Heart left ventricle (tissue), 16 donors: Measurements from ENCODE around the gene PHGDH. TPM values are rescaled to one million over a fixed set of nuclear protein-coding genes. Genes with fewer than 3 reads are reported as not detected.

Experiments used
- ATAC-seq, 4 donors: fragments of 200-7000 bp; cut with Tn5 transposase; one replicate each; pipeline ENCODE4 v1.9.1; 2020 to 2022; ENCODE audit warnings: moderate library complexity in 4 of 4, mild to moderate bottlenecking in 3 of 4, moderate number of reproducible peaks in 1 of 4
- DNase-seq, 5 donors: peaks; one replicate each; pipeline ENCODE4 v3.0.0-alpha.2; 2020
- H3K27ac ChIP-seq, 12 donors: fragments of 200-600 bp; sonication (generic) in 4 of 12; one replicate each; pipeline versions ENCODE4 v1.5.0 to v1.8.0; 2016 to 2022; ENCODE audit warnings: mild to moderate bottlenecking in 2 of 12
- H3K27me3 ChIP-seq, 9 donors: fragments of 200-600 bp; sonication (generic) in 2 of 9; one replicate each; pipeline versions ENCODE4 v1.5.1 to v1.8.0; 2016 to 2022; ENCODE audit warnings: mild to moderate bottlenecking in 3 of 9
- H3K36me3 ChIP-seq, 9 donors: fragments of 200-600 bp; sonication (generic) in 2 of 9; one replicate each; pipeline versions ENCODE4 v1.5.0 to v1.8.0; 2018 to 2022; ENCODE audit warnings: mild to moderate bottlenecking in 2 of 9
- H3K4me1 ChIP-seq, 12 donors: fragments of 200-600 bp; sonication (generic) in 4 of 12; one replicate each; pipeline versions ENCODE4 v1.5.0 to v1.8.0; 2016 to 2022; ENCODE audit warnings: mild to moderate bottlenecking in 3 of 12
- H3K4me3 ChIP-seq, 12 donors: fragments of 200-600 bp; sonication (generic) in 4 of 12; one replicate each; pipeline versions ENCODE4 v1.5.0 to v1.8.0; 2017 to 2022; ENCODE audit warnings: mild to moderate bottlenecking in 9 of 12, moderate library complexity in 4 of 12
- H3K9me3 ChIP-seq, 12 donors: fragments of 200-600 bp; sonication (generic) in 4 of 12; one replicate each; pipeline versions ENCODE4 v1.5.0 to v1.8.0; 2016 to 2022; ENCODE audit warnings: mild to moderate bottlenecking in 1 of 12
- CTCF ChIP-seq, 12 donors: fragments of 200-600 bp; sonication (generic) in 4 of 12; IDR thresholded peaks; one replicate each; pipeline versions ENCODE4 v1.5.0 to v1.8.0; 2018 to 2022; ENCODE audit warnings: antibody characterized with exemption in 12 of 12, mild to moderate bottlenecking in 5 of 12
- POLR2A ChIP-seq, 2 donors: fragments of 450-650 bp; IDR thresholded peaks; one replicate each; pipeline ENCODE4 v1.6.1; 2017; ENCODE audit warnings: antibody characterized with exemption in 2 of 2, mild to moderate bottlenecking in 2 of 2, moderate library complexity in 2 of 2
- WGBS, 4 donors: extraction: QIAGEN DNeasy Blood & Tissue Kit in 2 of 4; methylation state at CpG; one replicate each; pipeline versions ENCODE4 v1.1.5 to v1.1.7; 2013 to 2018; 5-methylcytosine and 5-hydroxymethylcytosine counted together
- intact Hi-C, 10 donors: fragments of 100-400 bp; cut with DNase I; formaldehyde crosslinking; loops; one replicate each; pipeline versions ENCODE4 v1.11.1 to v1.14.2; 2022
- polyA plus RNA-seq, 2 donors: library from polyadenylated mRNA; stranded (reverse); fragments of 200-250 nt; gene quantifications; one replicate each; pipeline ENCODE4 v1.2.3, GENCODE V29; 2013
- total RNA-seq, 9 donors: library from RNA; depleted of rRNA in 2 of 9; stranded (reverse); fragments of >200 nt in 2 of 9; fragmentation: NEBNext Ultra II Directional in 3 of 9; extraction: Animal tissue kit (Norgen Biotek cat#: 25700) in 3 of 9; gene quantifications; one replicate each; pipeline versions ENCODE4 v1.1.0 to v1.2.4, GENCODE V29; 2016 to 2023
- donor health status: ischemic (EF 13 %, LVEDD 7.1; RV severe dilation, severe dysfunction).
- donor health status: healthy with polysubstance abuse.
- donor health status: DM: no; HTN: yes; CAD: no.
- donor health status: DM: no; HTN: no; CAD: no.
- donor health status: ischemic (EF 25% LVEDD 6.9; RV normal size, moderate dysfunction).
- donor health status: ischemic (EF 25% LVEDD 5.7; RV mildly dilated, moderate dysfunction).
- donor health status: healthy.
- donor health status: DM: yes; HTN: yes; CAD: no.
- donor health status: ischemic (EF 35%, LVEDD 5.7; RV mildly dilated, moderate dysfunction).
- donor health status: nonischemic (EF 11% LVEDD 7.7; RV severe dilation, severe dysfunction).
- donor health status: DM: yes; HTN: yes; CAD: no.
- donor health status: PGD.
- donor health status: ischemic (EF 29% LVEDD 5.4; RV normal size, mild dysfunction).
- donor health status: nonischemic (EF 23%, LVEDD 6.1; RV moderate dilation, normal function).

Gene PHGDH
- total and polyA plus RNA-seq, 11 donors, result 2.8 to 39.6 (median 5.2) TPM

GRCh38 chr1:119713039-119713748, 1.5 kb downstream of the PHGDH start:
- Histone ChIP-seq H3K27ac (peak overlapping the region in 10 of 12 donors; percentile 20 to 78 (median 53)), H3K27me3 (peaks cover 0 to 17% (median 2%) of the 10 kb centered on the region in 9 donors), H3K36me3 (no peaks in the 10 kb centered on the region), H3K4me3 (peak overlapping the region in 10 of 12 donors; percentile 22 to 71 (median 61)), H3K9me3 (no peaks in the 10 kb centered on the region), H3K4me1 (peaks cover 0 to 27% (median 4%) of the 10 kb centered on the region in 12 donors)
- TF ChIP-seq POLR2A (IDR thresholded peaks at IDR 0.05) (no peak), CTCF (IDR thresholded peaks at IDR 0.05) (no peak)
- intact Hi-C loops, result no loop called here
- no peak for DNase-seq
- ATAC-seq, result peak in 3 of 4 donors; percentile 2 to 18 (median 17)
- WGBS, 4 donors, result 55 to 60% (median 56%) methylated on average over 17 of the region's 17 CpGs

- H3K27me3 ChIP-seq, result peaks cover 0 to 17% (median 2%) of the 10 kb centered on the region in 9 donors
- WGBS, 4 donors, result 74 to 83% (median 81%) methylated on average over 6 of the region's 6 CpGs
- ATAC-seq (no peak), DNase-seq (no peak)
- no peaks in the 10 kb centered on the region for H3K36me3 ChIP-seq
- TF ChIP-seq POLR2A (IDR thresholded peaks at IDR 0.05) (no peak), CTCF (IDR thresholded peaks at IDR 0.05) (no peak)
- no peaks in the 10 kb centered on the region for H3K9me3 ChIP-seq
- intact Hi-C loops, result no loop called here
- H3K27ac ChIP-seq, result peak overlapping the region in 7 of 12 donors; percentile 25 to 78 (median 53)
- peaks cover 0 to 27% (median 4%) of the 10 kb centered on the region in 12 donors for H3K4me1 ChIP-seq
- H3K4me3 ChIP-seq, result peak overlapping the region in 3 of 12 donors; percentile 5 to 66 (median 14)
Measured at GRCh38 chr1:119713749-119714456, 2.2 kb downstream of the PHGDH start.

GRCh38 chr1:119714583-119714982, 2.8 kb downstream of the PHGDH start:
- Histone ChIP-seq H3K4me1 (peaks cover 0 to 27% (median 4%) of the 10 kb centered on the region in 12 donors), H3K27ac (peak overlapping the region in 3 of 12 donors; percentile 25 to 78 (median 72)), H3K4me3 (peak overlapping the region in 2 of 12 donors; percentile 4 to 5), H3K9me3 (no peaks in the 10 kb centered on the region), H3K27me3 (peaks cover 0 to 17% (median 2%) of the 10 kb centered on the region in 9 donors), H3K36me3 (no peaks in the 10 kb centered on the region)
- 71 to 82% (median 82%) methylated on average over 8 of the region's 8 CpGs for WGBS, 4 donors
- DNase-seq (no peak), ATAC-seq (peak in 2 of 4 donors; percentile 4 to 18)
- no peak for TF ChIP-seq POLR2A (IDR thresholded peaks at IDR 0.05)
- no peak for TF ChIP-seq CTCF (IDR thresholded peaks at IDR 0.05)
- intact Hi-C loops, result no loop called here

- Histone ChIP-seq H3K9me3 (no peaks in the 10 kb centered on the region), H3K4me1 (peaks cover 0 to 27% (median 4%) of the 10 kb centered on the region in 12 donors), H3K27me3 (peaks cover 0 to 17% (median 2%) of the 10 kb centered on the region in 9 donors), H3K36me3 (no peaks in the 10 kb centered on the region), H3K4me3 (no peak overlapping the region), H3K27ac (no peak overlapping the region)
- TF ChIP-seq CTCF (IDR thresholded peaks at IDR 0.05) (no peak), POLR2A (IDR thresholded peaks at IDR 0.05) (no peak)
- WGBS, 4 donors, result 50 to 62% (median 53%) methylated on average over 5 of the region's 5 CpGs
- ATAC-seq (no peak), DNase-seq (no peak)
- intact Hi-C loops, result no loop called here
Measured at GRCh38 chr1:119715542-119715941, 3.8 kb downstream of the PHGDH start.
